HEK293T (cell line): ENCODE data around the gene DCHS2.

Experiments used
- CTCF ChIA-PET: fragments of 350-600 bp; formaldehyde crosslinking; extraction: SDS; loops from one replicate; lab custom pipeline; 2021; ENCODE audit warnings: antibody characterized with exemption, inconsistent platforms; lab: Yijun Ruan, JAX
- POLR2A ChIA-PET: fragments of 350-600 bp; formaldehyde crosslinking; extraction: SDS; loops from one replicate; lab custom pipeline; 2020; ENCODE audit warnings: antibody characterized with exemption, inconsistent platforms; lab: Yijun Ruan, JAX
- DNase-seq: peaks from one replicate; pipeline ENCODE4 v3.0.0; 2012; ENCODE audit warnings: mixed read lengths; ENCODE audit errors: extremely low spot score
- ARNT ChIP-seq: fragments of 450-650 bp; IDR thresholded peaks from 2 replicates; pipeline ENCODE4 v1.6.1; 2017; ENCODE audit warnings: mild to moderate bottlenecking
- BHLHE40 ChIP-seq: fragments of 450-650 bp; IDR thresholded peaks from 2 replicates; pipeline ENCODE4 v1.6.1; 2016; ENCODE audit warnings: mild to moderate bottlenecking, moderate library complexity, borderline replicate concordance
- CTBP1 ChIP-seq: fragments of 450-650 bp; IDR thresholded peaks from 2 replicates; pipeline ENCODE4 v1.6.1; 2016; ENCODE audit warnings: borderline replicate concordance
- ELF4 ChIP-seq: fragments of 450-650 bp; IDR thresholded peaks from 2 replicates; pipeline ENCODE4 v1.6.1; 2017; ENCODE audit warnings: antibody characterized with exemption
- FOXA1 ChIP-seq: fragments of 450-650 bp; IDR thresholded peaks from 2 replicates; pipeline ENCODE4 v1.6.1; 2016; ENCODE audit warnings: mild to moderate bottlenecking
- FOXK2 ChIP-seq: fragments of 450-650 bp; IDR thresholded peaks from 2 replicates; pipeline ENCODE4 v1.6.1; 2016; ENCODE audit warnings: mild to moderate bottlenecking
- FOXM1 ChIP-seq: fragments of 450-650 bp; IDR thresholded peaks from 2 replicates; pipeline ENCODE4 v1.6.1; 2017; ENCODE audit warnings: mild to moderate bottlenecking, borderline replicate concordance
- HDGF ChIP-seq: fragments of 450-650 bp; IDR thresholded peaks from 2 replicates; pipeline ENCODE4 v1.6.1; 2017; ENCODE audit warnings: antibody characterized with exemption, borderline replicate concordance
- L3MBTL2 ChIP-seq: fragments of 450-650 bp; conservative IDR thresholded peaks from 2 replicates; pipeline ENCODE4 v1.6.1; 2016; ENCODE audit warnings: mild to moderate bottlenecking
- LEF1 ChIP-seq: fragments of 450-650 bp; IDR thresholded peaks from 2 replicates; pipeline ENCODE4 v1.6.1; 2017; ENCODE audit warnings: mild to moderate bottlenecking, borderline replicate concordance
- NFRKB ChIP-seq: fragments of 450-650 bp; IDR thresholded peaks from 2 replicates; pipeline ENCODE4 v1.6.1; 2016; ENCODE audit warnings: mild to moderate bottlenecking, moderate library complexity
- PKNOX1 ChIP-seq: fragments of 450-650 bp; IDR thresholded peaks from 2 replicates; pipeline ENCODE4 v1.6.1; 2016
- SP1 ChIP-seq: fragments of 450-650 bp; IDR thresholded peaks from 2 replicates; pipeline ENCODE4 v1.6.1; 2017
- SUZ12 ChIP-seq: fragments of 450-650 bp; IDR thresholded peaks from 2 replicates; pipeline ENCODE4 v1.6.1; 2016; ENCODE audit warnings: mild to moderate bottlenecking
- TARDBP ChIP-seq: fragments of 450-650 bp; IDR thresholded peaks from 2 replicates; pipeline ENCODE4 v1.6.1; 2016
- ZNF384 ChIP-seq: fragments of 450-650 bp; IDR thresholded peaks from 2 replicates; pipeline ENCODE4 v1.6.1; 2016

Gene DCHS2

DNA sequence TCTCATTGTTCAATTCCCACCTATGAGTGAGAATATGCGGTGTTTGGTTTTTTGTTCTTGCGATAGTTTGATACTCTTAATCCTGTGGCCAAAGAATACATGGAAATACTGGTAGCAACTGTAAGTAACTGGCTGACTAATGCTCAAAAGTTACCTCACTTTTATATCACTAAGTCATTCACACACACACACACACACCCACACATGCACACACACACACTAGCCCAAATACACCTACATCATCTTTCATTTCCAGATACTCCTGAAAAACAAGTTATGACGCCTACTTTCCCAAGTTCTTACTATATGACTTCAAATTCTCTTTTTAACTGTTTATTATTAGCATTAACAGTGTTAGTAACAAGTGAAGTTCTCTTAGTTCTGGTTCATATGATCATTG is 101.3 kb downstream of the DCHS2 start:
- no peak for DNase-seq
- POLR2A ChIA-PET, result no interaction called here
- CTCF ChIA-PET, result interaction anchor here (0.6 to 0.8 kb wide), 2 partner anchors 9 to 116 kb away, joined by 3 read pairs; no protein-coding TSS in a partner anchor
- no peak for TF ChIP-seq SP1
- no peak for TF ChIP-seq TARDBP
- no peak for TF ChIP-seq HDGF
- TF ChIP-seq LEF1, result no peak
- no peak for TF ChIP-seq ELF4
- no peak for TF ChIP-seq PKNOX1
- no peak for TF ChIP-seq SUZ12

- TF ChIP-seq CTBP1 (no peak), ARNT (no peak), FOXK2 (no peak), TARDBP (no peak), SP1 (no peak), ZNF384 (no peak), HDGF (no peak), LEF1 (no peak), BHLHE40 (no peak), ELF4 (no peak), FOXA1 (no peak), PKNOX1 (no peak), NFRKB (no peak), SUZ12 (no peak), L3MBTL2 (no peak), FOXM1 (no peak)
- ChIA-PET POLR2A (no interaction called here), CTCF (interaction anchor here (0.7 kb wide), 1 partner anchor 9 kb away, joined by 4 read pairs; no protein-coding TSS in a partner anchor)
- DNase-seq, result no peak
Observed at GRCh38 chr4:154389148-154389547, 102.5 kb downstream of the DCHS2 start.

GRCh38 chr4:154384012-154384411 is 107.6 kb downstream of the DCHS2 start:
- TF ChIP-seq HDGF (no peak), PKNOX1 (no peak), FOXA1 (no peak), L3MBTL2 (no peak), ARNT (no peak), FOXM1 (no peak), BHLHE40 (no peak), TARDBP (no peak), ELF4 (no peak), NFRKB (no peak), LEF1 (no peak), SUZ12 (no peak), SP1 (no peak), CTBP1 (no peak), FOXK2 (no peak), ZNF384 (no peak)
- ChIA-PET CTCF (no interaction called here), POLR2A (no interaction called here)
- DNase-seq, result no peak

- ChIA-PET CTCF (no interaction called here), POLR2A (no interaction called here)
- DNase-seq, result no peak
- TF ChIP-seq FOXK2 (no peak), LEF1 (no peak)
Observed at GRCh38 chr4:154376486-154376885, 115.1 kb downstream of the DCHS2 start.

GRCh38 chr4:154368060-154368459 is 123.5 kb downstream of the DCHS2 start:
- DNase-seq, result no peak
- POLR2A ChIA-PET, result no interaction called here
- CTCF ChIA-PET, result no interaction called here
- TF ChIP-seq SP1 (no peak), LEF1 (no peak), ZNF384 (no peak), CTBP1 (no peak)

DNA sequence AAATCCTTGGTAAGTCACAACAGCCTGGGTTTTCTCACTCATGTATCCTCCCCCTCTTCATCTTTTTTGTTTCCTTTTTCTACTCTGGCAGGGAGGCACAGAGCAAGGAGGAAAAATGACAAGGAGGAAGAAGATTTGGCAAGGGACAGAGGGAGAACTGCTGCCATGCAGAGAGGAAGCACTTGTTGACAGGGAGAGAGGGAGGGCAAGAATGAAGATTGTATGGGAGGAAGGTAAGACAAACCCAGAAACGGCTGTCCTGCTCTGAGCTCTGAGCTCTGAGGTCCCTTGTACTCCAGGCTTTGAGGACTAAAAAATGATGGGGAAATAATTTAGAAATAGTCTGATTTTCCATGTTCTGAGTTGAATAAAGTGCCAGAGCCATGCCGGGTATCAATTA is 123.9 kb downstream of the DCHS2 start:
- TF ChIP-seq FOXK2 (no peak), PKNOX1 (no peak), ARNT (no peak), FOXM1 (no peak), FOXA1 (no peak), SUZ12 (no peak), ZNF384 (no peak), SP1 (no peak), L3MBTL2 (no peak), LEF1 (no peak), CTBP1 (no peak)
- no peak for DNase-seq
- CTCF ChIA-PET, result no interaction called here
- POLR2A ChIA-PET, result no interaction called here
